Right cardiac atrium (tissue), 5 donors: ENCODE data around the gene CAVIN1. TPM values are rescaled to one million over a fixed set of nuclear protein-coding genes. Genes with fewer than 3 reads are reported as not detected.
A peak's percentile ranks its signal among the peaks of the same experiment; 100 is the strongest.
"Not testable (repeated sequence)": the region's sequence is repeated elsewhere in the genome, so short reads cannot be mapped to it uniquely, and the experiment has no call there.

Experiments used
- ATAC-seq, 2 donors: fragments of 200-7000 bp; cut with Tn5 transposase; one replicate each; pipeline versions ENCODE4 v1.8.0 to v1.9.1; 2020; ENCODE audit warnings: moderate library complexity in 2 of 2, mild to moderate bottlenecking in 1 of 2
- DNase-seq, 3 donors: peaks; one replicate each; pipeline ENCODE4 v3.0.0-alpha.2; 2020
- H3K27ac ChIP-seq: one replicate; pipeline ENCODE4 v1.5.1; 2013; ENCODE audit warnings: mild to moderate bottlenecking, low read length, control low read depth, moderate library complexity
- H3K27me3 ChIP-seq: one replicate; pipeline ENCODE4 v1.6.1; 2013; ENCODE audit not compliant: control insufficient read depth, insufficient read depth
- H3K4me1 ChIP-seq: one replicate; pipeline ENCODE4 v1.6.1; 2013; ENCODE audit warnings: low read length; ENCODE audit not compliant: control insufficient read depth, insufficient read depth
- H3K4me3 ChIP-seq: one replicate; pipeline ENCODE4 v1.5.1; 2013; ENCODE audit warnings: low read length, control low read depth
- H3K9me3 ChIP-seq: one replicate; pipeline ENCODE4 v1.6.1; 2013; ENCODE audit warnings: low read length; ENCODE audit not compliant: control insufficient read depth
- WGBS: extraction: QIAGEN DNeasy Blood & Tissue Kit; methylation state at CpG from one replicate; pipeline ENCODE4 v1.1.7; 2013; 5-methylcytosine and 5-hydroxymethylcytosine counted together
- intact Hi-C, 4 donors: fragments of 100-400 bp; cut with DNase I; formaldehyde crosslinking; loops; one replicate each; pipeline versions ENCODE4 v1.11.0 to v1.14.0; 2022 to 2023
- polyA plus RNA-seq: library from polyadenylated mRNA; stranded (reverse); fragments of 200-250 nt; gene quantifications from one replicate; pipeline ENCODE4 v1.2.3, GENCODE V29; 2013
- total RNA-seq, 4 donors: library from RNA; stranded (reverse); fragmentation: NEBNext Ultra II Directional; extraction: Animal tissue kit (Norgen Biotek cat#: 25700); gene quantifications; one replicate each; pipeline ENCODE4 v1.2.1, GENCODE V29; 2021
- donor health status: healthy with polysubstance abuse.
- donor health status: DM: no; HTN: yes; CAD: no.
- donor health status: DM: no; HTN: no; CAD: no.
- donor health status: DM: no; HTN: yes; CAD: no; lungs with severe emphysema.
- donor health status: DM: yes; HTN: yes; CAD: no.

Gene CAVIN1
- total and polyA plus RNA-seq, 5 donors, result 153 to 256 (median 189) TPM

- no peaks in the 10 kb centered on the region for H3K9me3 ChIP-seq
- DNase-seq (no peak), ATAC-seq (peak; percentile 25 to 30)
- no peaks in the 10 kb centered on the region for H3K27me3 ChIP-seq
- intact Hi-C loops, result loop anchor here in 2 of 4 donors (5.0 kb wide), 1 partner anchor 34 kb away; the partner anchor contains the start of gene CAVIN1 (in 2 of the 2)
- 48% methylated on average over 5 of the region's 5 CpGs for WGBS
- no peak overlapping the region for H3K4me3 ChIP-seq
- peaks cover 4% of the 10 kb centered on the region for H3K4me1 ChIP-seq
- H3K27ac ChIP-seq, result peak overlapping the region; percentile 69
Observed at GRCh38 chr17:42456223-42457106, 33.4 kb upstream of the CAVIN1 start.

GRCh38 chr17:42454987-42455386, 31.9 kb upstream of the CAVIN1 start:
- intact Hi-C loops, result loop anchor here in 2 of 4 donors (5.0 kb wide), 1 partner anchor 33 kb away; the partner anchor contains the start of gene CAVIN1 (in 2 of the 2)
- not testable (repeated sequence) for ATAC-seq

GRCh38 chr17:42453439-42453838, 30.4 kb upstream of the CAVIN1 start:
- H3K27ac ChIP-seq, result no peak overlapping the region
- intact Hi-C loops, result no loop called here
- ATAC-seq, result no peak
- WGBS, result 72% methylated on average over 2 of the region's 2 CpGs
- H3K9me3 ChIP-seq, result no peaks in the 10 kb centered on the region
- no peak for DNase-seq
- H3K4me3 ChIP-seq, result no peak overlapping the region
- no peaks in the 10 kb centered on the region for H3K27me3 ChIP-seq
- H3K4me1 ChIP-seq, result no peaks in the 10 kb centered on the region

More at GRCh38 chr17:42454987-42455386, 31.9 kb upstream of the CAVIN1 start:
- H3K9me3 ChIP-seq, H3K4me1 ChIP-seq, H3K27ac ChIP-seq, DNase-seq, H3K4me3 ChIP-seq, H3K27me3 ChIP-seq: not testable (repeated sequence)
- 91% methylated on average over 6 of the region's 6 CpGs for whole genome bisulfite sequencing

- H3K27ac ChIP-seq, DNase-seq, H3K27me3 ChIP-seq, ATAC-seq, intact Hi-C loops, H3K4me1 ChIP-seq, H3K4me3 ChIP-seq, H3K9me3 ChIP-seq: not testable (repeated sequence)
- 93% methylated on average over 5 of the region's 5 CpGs for WGBS
Observed at GRCh38 chr17:42451270-42451669, 28.2 kb upstream of the CAVIN1 start.

GRCh38 chr17:42449838-42450237, 26.8 kb upstream of the CAVIN1 start:
- H3K4me1 ChIP-seq, ATAC-seq, intact Hi-C loops, DNase-seq, H3K9me3 ChIP-seq, H3K4me3 ChIP-seq, H3K27ac ChIP-seq, H3K27me3 ChIP-seq: not testable (repeated sequence)
- WGBS, result no CpG with 5 or more reads among the region's 2 CpGs

- H3K27ac ChIP-seq, ATAC-seq, intact Hi-C loops, H3K4me3 ChIP-seq, H3K4me1 ChIP-seq, DNase-seq, H3K27me3 ChIP-seq, H3K9me3 ChIP-seq: not testable (repeated sequence)
- 96% methylated on average over 24 of the region's 27 CpGs for WGBS
Observed at GRCh38 chr17:42449176-42449575, 26.1 kb upstream of the CAVIN1 start.

GRCh38 chr17:42442196-42442565, 19.1 kb upstream of the CAVIN1 start:
- DNase-seq (no peak), ATAC-seq (no peak)
- no peaks in the 10 kb centered on the region for H3K9me3 ChIP-seq
- WGBS, result 39% methylated on average over 5 of the region's 5 CpGs
- H3K27ac ChIP-seq, result peak overlapping the region; percentile 37
- H3K4me3 ChIP-seq, result no peak overlapping the region
- H3K4me1 ChIP-seq, result no peaks in the 10 kb centered on the region
- H3K27me3 ChIP-seq, result no peaks in the 10 kb centered on the region
- intact Hi-C loops, result no loop called here

- intact Hi-C loops, result no loop called here
- no peak overlapping the region for H3K27ac ChIP-seq
Observed at GRCh38 chr17:42441371-42442195, 18.5 kb upstream of the CAVIN1 start.

GRCh38 chr17:42438600-42439567, 15.8 kb upstream of the CAVIN1 start:
- 87% methylated on average over 9 of the region's 9 CpGs for WGBS
- no peaks in the 10 kb centered on the region for H3K4me1 ChIP-seq
- intact Hi-C loops, result loop anchor here in 1 of 4 donors (10.0 kb wide), 1 partner anchor 86 kb away; no protein-coding TSS in a partner anchor
- ATAC-seq (no peak), DNase-seq (peak in 1 of 3 donors; percentile 66)
- H3K9me3 ChIP-seq, result no peaks in the 10 kb centered on the region
- H3K27me3 ChIP-seq, result no peaks in the 10 kb centered on the region
- no peak overlapping the region for H3K4me3 ChIP-seq
- H3K27ac ChIP-seq, result no peak overlapping the region

More at GRCh38 chr17:42441371-42442195, 18.5 kb upstream of the CAVIN1 start:
- Histone ChIP-seq H3K4me1 (no peaks in the 10 kb centered on the region), H3K4me3 (no peak overlapping the region), H3K9me3 (no peaks in the 10 kb centered on the region), H3K27me3 (no peaks in the 10 kb centered on the region)
- no peak for ATAC-seq
- WGBS, result 37% methylated on average over 7 of the region's 7 CpGs
- no peak for DNase-seq

- peak; percentile 90 to 98 for ATAC-seq
- peak in 1 of 3 donors; percentile 47 for DNase-seq
- Histone ChIP-seq H3K27ac (peak overlapping the region; percentile 76), H3K27me3 (no peaks in the 10 kb centered on the region), H3K9me3 (no peaks in the 10 kb centered on the region), H3K4me1 (no peaks in the 10 kb centered on the region), H3K4me3 (no peak overlapping the region)
- 27% methylated on average over 6 of the region's 6 CpGs for WGBS
- intact Hi-C loops, result loop anchor here in 1 of 4 donors (10.0 kb wide), 1 partner anchor 88 kb away; no protein-coding TSS in a partner anchor
Observed at GRCh38 chr17:42436391-42436790, 13.3 kb upstream of the CAVIN1 start.
